NB4 (cell line): Measurements from ENCODE around the gene PTPRD.

ENCODE experiments used
- CTCF ChIP-seq: IDR thresholded peaks from one replicate; pipeline ENCODE4 v1.5.1; 2012; ENCODE audit warnings: low read depth, low read length
- MYC ChIP-seq: IDR thresholded peaks from 2 replicates; pipeline ENCODE4 v1.6.1; 2011; ENCODE audit warnings: low read depth, low read length

GRCh38 chr9:8549214-8549613 lies 2063.6 kb downstream of the PTPRD start:
- no peak for TF ChIP-seq CTCF
- TF ChIP-seq MYC: no peak
